Measurements from ENCODE around the gene MOV10L1. TPM values are rescaled to one million over a fixed set of nuclear protein-coding genes. Genes with fewer than 3 reads are reported as not detected.

MOV10L1 gene
- total RNA-seq, 1 donor = not detected

GRCh38 chr22:50184004-50184901 lies 94.4 kb downstream of the MOV10L1 start:
- Histone ChIP-seq H3K4me1 (ENCODE audit: insufficient read depth, low read length) (peaks cover 50% of the 10 kb centered on the region), H3K4me3 (ENCODE audit: low read length) (no peak overlapping the region), H3K9me3 (ENCODE audit: low read depth, low read length) (no peaks in the 10 kb centered on the region), H3K27me3 (ENCODE audit: insufficient read depth, low read length) (no peaks in the 10 kb centered on the region)

- Histone ChIP-seq H3K27me3 (ENCODE audit: insufficient read depth, low read length) (no peaks in the 10 kb centered on the region), H3K9me3 (ENCODE audit: low read depth, low read length) (no peaks in the 10 kb centered on the region), H3K4me3 (ENCODE audit: low read length) (peak overlapping the region; percentile 44), H3K4me1 (ENCODE audit: insufficient read depth, low read length) (peaks cover 57% of the 10 kb centered on the region)
Observed at GRCh38 chr22:50184902-50185374, 95.1 kb downstream of the MOV10L1 start.

GRCh38 chr22:50185375-50186087 lies 95.7 kb downstream of the MOV10L1 start, which contains the start of gene TRABD:
TRABD (plus strand) TSS chr22:50185913; CDS start chr22:50193061, 7,148 bp downstream.
- Histone ChIP-seq H3K4me3 (ENCODE audit: low read length) (peak within 1 kb of the TSS; percentile 48), H3K4me1 (ENCODE audit: insufficient read depth, low read length) (peaks cover 63% of the 10 kb centered on the region), H3K27me3 (ENCODE audit: insufficient read depth, low read length) (no peaks in the 10 kb centered on the region), H3K9me3 (ENCODE audit: low read depth, low read length) (no peaks in the 10 kb centered on the region)

GRCh38 chr22:50186181-50186714 lies 96.4 kb downstream of the MOV10L1 start:
- H3K4me1 ChIP-seq (ENCODE audit: insufficient read depth, low read length) = peaks cover 70% of the 10 kb centered on the region

GRCh38 chr22:50186761-50187523 lies 97.1 kb downstream of the MOV10L1 start:
- Histone ChIP-seq H3K27me3 (ENCODE audit: insufficient read depth, low read length) (no peaks in the 10 kb centered on the region), H3K9me3 (ENCODE audit: low read depth, low read length) (no peaks in the 10 kb centered on the region), H3K4me3 (ENCODE audit: low read length) (peak overlapping the region; percentile 48), H3K4me1 (ENCODE audit: insufficient read depth, low read length) (peaks cover 76% of the 10 kb centered on the region)

More at GRCh38 chr22:50186181-50186714, 96.4 kb downstream of the MOV10L1 start:
- peak overlapping the region; percentile 48 for H3K4me3 ChIP-seq (ENCODE audit: low read length)
- no peaks in the 10 kb centered on the region for H3K27me3 ChIP-seq (ENCODE audit: insufficient read depth, low read length)
- H3K9me3 ChIP-seq (ENCODE audit: low read depth, low read length) = no peaks in the 10 kb centered on the region

- Histone ChIP-seq H3K4me1 (ENCODE audit: insufficient read depth, low read length) (peaks cover 90% of the 10 kb centered on the region), H3K4me3 (ENCODE audit: low read length) (no peak overlapping the region), H3K27me3 (ENCODE audit: insufficient read depth, low read length) (no peaks in the 10 kb centered on the region), H3K9me3 (ENCODE audit: low read depth, low read length) (no peaks in the 10 kb centered on the region)
Observed at GRCh38 chr22:50188356-50188755, 98.5 kb downstream of the MOV10L1 start.

GRCh38 chr22:50189184-50189848 lies 99.5 kb downstream of the MOV10L1 start:
- no peaks in the 10 kb centered on the region for H3K9me3 ChIP-seq (ENCODE audit: low read depth, low read length)
- peaks cover 90% of the 10 kb centered on the region for H3K4me1 ChIP-seq (ENCODE audit: insufficient read depth, low read length)
- no peaks in the 10 kb centered on the region for H3K27me3 ChIP-seq (ENCODE audit: insufficient read depth, low read length)
- H3K4me3 ChIP-seq (ENCODE audit: low read length) = no peak overlapping the region

GRCh38 chr22:50189849-50190181 lies 100.0 kb downstream of the MOV10L1 start:
- peak overlapping the region; percentile 42 for H3K4me3 ChIP-seq (ENCODE audit: low read length)
- no peaks in the 10 kb centered on the region for H3K9me3 ChIP-seq (ENCODE audit: low read depth, low read length)
- no peaks in the 10 kb centered on the region for H3K27me3 ChIP-seq (ENCODE audit: insufficient read depth, low read length)

GRCh38 chr22:50190182-50190940 lies 100.6 kb downstream of the MOV10L1 start:
- Histone ChIP-seq H3K4me3 (ENCODE audit: low read length) (peak overlapping the region; percentile 42), H3K27me3 (ENCODE audit: insufficient read depth, low read length) (no peaks in the 10 kb centered on the region), H3K9me3 (ENCODE audit: low read depth, low read length) (no peaks in the 10 kb centered on the region), H3K4me1 (ENCODE audit: insufficient read depth, low read length) (peaks cover 88% of the 10 kb centered on the region)

More at GRCh38 chr22:50189849-50190181, 100.0 kb downstream of the MOV10L1 start:
- peaks cover 90% of the 10 kb centered on the region for H3K4me1 ChIP-seq (ENCODE audit: insufficient read depth, low read length)

GRCh38 chr22:50190941-50191741 lies 101.3 kb downstream of the MOV10L1 start:
- no peaks in the 10 kb centered on the region for H3K9me3 ChIP-seq (ENCODE audit: low read depth, low read length)
- peaks cover 87% of the 10 kb centered on the region for H3K4me1 ChIP-seq (ENCODE audit: insufficient read depth, low read length)
- no peaks in the 10 kb centered on the region for H3K27me3 ChIP-seq (ENCODE audit: insufficient read depth, low read length)
- H3K4me3 ChIP-seq (ENCODE audit: low read length) = peak overlapping the region; percentile 42

GRCh38 chr22:50192436-50193204 lies 102.8 kb downstream of the MOV10L1 start:
- Histone ChIP-seq H3K27me3 (ENCODE audit: insufficient read depth, low read length) (no peaks in the 10 kb centered on the region), H3K4me1 (ENCODE audit: insufficient read depth, low read length) (peaks cover 74% of the 10 kb centered on the region), H3K4me3 (ENCODE audit: low read length) (peak overlapping the region; percentile 12), H3K9me3 (ENCODE audit: low read depth, low read length) (no peaks in the 10 kb centered on the region)

- Histone ChIP-seq H3K4me3 (ENCODE audit: low read length) (no peak overlapping the region), H3K27me3 (ENCODE audit: insufficient read depth, low read length) (no peaks in the 10 kb centered on the region), H3K9me3 (ENCODE audit: low read depth, low read length) (no peaks in the 10 kb centered on the region), H3K4me1 (ENCODE audit: insufficient read depth, low read length) (peaks cover 64% of the 10 kb centered on the region)
Observed at GRCh38 chr22:50193621-50194020, 103.8 kb downstream of the MOV10L1 start.

Data from mononuclear cell (primary cell).